Fibroblast of mammary gland (primary cell): Measurements from ENCODE around the gene CAPZB.

Experiments used
- DNase-seq: peaks from one replicate; pipeline ENCODE4 v3.0.0-alpha.2; 2010; ENCODE audit warnings: low read depth
- H3K4me3 ChIP-seq: 2 replicates; pipeline ENCODE4 v1.5.1; 2011; ENCODE audit warnings: low read depth, mild to moderate bottlenecking, low read length, moderate library complexity; ENCODE audit not compliant: control insufficient read depth
- CTCF ChIP-seq: conservative IDR thresholded peaks from 2 replicates; pipeline ENCODE4 v1.5.1; 2011; ENCODE audit warnings: low read depth, low read length, inconsistent platforms; ENCODE audit not compliant: control insufficient read depth, insufficient read depth

Gene CAPZB

GRCh38 chr1:19438516-19439195 lies 46.7 kb downstream of the CAPZB start:
- no peak for TF ChIP-seq CTCF
- H3K4me3 ChIP-seq: no peak overlapping the region
- DNase-seq: peak; percentile 69

DNA sequence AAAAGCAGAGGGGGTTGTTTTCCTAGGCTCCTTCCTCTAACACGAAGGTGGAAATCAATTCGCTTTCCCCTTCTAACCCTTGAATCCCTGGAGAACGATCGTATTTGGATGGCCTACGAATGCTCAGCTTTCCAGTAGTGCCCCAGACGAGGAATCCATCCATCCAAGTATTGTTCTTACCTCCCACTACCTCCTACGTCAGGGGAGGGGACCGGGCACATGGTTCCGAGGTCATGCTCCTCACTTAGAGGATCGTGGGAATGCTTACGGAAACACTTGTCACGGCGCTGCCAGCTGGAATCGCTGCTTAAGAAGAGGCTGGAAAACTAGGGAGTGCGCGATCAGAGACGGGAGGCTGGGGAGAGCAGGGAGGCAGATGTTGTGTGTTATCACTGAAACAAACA lies 47.4 kb downstream of the CAPZB start:
- H3K4me3 ChIP-seq: no peak overlapping the region
- DNase-seq: peak; percentile 92
- TF ChIP-seq CTCF: no peak

DNA sequence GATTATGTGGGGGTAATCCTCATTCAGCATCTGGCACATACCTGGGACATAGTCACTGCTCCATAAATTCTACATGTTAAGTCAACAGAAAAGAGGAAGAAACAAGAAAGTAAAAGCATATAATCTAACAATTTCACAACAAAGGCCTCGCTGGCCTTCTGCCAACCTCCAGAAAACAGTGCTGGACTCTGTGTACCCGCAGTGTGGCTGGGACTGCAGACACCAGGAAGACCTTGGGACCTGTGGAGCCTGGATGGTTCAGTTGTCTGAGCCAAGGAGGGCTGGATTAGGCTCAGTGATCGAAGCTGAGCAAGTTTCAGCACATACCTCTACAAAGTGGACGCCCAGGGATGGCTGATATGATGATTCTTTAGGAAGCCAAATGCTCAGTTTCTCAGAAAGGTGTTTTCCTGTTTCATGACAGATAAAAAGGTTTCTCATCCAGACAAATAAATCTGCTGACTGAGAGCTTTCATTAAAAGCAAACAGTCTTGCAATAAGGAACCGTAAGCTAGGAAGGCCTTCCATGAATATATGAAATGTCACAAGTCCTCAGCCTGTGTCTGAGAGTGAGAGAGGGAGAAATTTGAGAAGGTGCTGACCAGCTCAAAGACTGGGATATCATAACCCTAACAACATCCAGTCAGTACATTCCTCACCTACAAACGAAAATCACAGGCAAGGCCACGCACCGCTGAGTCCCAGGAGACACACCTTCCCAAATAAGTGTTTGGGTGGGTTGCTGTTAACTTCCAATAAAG lies 48.4 kb downstream of the CAPZB start:
- no peak for TF ChIP-seq CTCF
- DNase-seq: peak; percentile 82
- no peak overlapping the region for H3K4me3 ChIP-seq

DNA sequence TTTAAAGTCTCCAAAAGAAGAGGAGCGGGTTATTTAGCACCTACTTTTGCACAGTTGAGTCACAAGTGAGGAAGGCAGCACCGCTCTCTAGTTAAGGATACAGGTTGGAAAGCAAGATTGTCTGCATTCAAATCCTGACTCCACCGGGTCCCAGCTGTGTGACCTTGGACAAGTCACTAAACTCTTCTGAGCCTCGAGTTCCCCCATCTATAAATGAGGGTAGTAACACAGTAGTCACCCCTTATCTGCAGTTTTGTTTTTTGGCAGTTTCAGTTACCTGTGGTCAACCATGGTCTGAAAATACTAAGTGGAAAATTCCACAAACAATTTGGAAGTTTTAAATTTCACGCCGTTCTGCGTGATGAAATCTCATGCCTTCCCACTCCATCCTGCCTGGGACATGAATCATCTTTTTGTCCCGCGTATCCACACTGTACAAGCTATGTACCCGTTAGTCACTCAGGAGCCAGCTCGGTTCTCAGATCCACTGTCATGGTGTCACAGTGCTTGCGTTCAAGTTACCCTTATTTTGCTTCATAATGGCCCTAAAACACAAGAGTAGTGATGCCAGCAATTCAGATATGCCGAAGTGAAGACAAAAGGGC lies 49.4 kb downstream of the CAPZB start:
- DNase-seq: peak; percentile 83
- no peak for TF ChIP-seq CTCF
- no peak overlapping the region for H3K4me3 ChIP-seq

DNA sequence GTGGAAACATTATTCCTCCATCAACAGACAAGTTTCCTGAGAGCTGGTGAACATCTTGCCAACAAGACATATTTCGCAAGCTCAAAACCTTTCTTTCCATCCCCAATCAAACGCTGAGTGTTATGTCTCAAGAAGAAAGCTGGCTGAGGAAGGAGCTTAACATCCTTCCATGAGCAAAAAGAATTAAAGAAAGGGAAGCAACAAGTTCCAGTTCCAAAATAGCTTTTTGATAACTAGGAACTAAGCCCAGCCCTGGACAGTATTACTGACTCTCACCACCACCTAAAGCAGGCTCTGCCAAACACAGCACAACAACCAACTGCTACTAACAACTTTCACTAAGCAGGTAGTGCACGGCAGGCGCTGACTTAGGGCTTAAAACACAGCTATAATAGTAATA lies 50.2 kb downstream of the CAPZB start:
- H3K4me3 ChIP-seq: no peak overlapping the region
- TF ChIP-seq CTCF: no peak
- DNase-seq: peak; percentile 87

DNA sequence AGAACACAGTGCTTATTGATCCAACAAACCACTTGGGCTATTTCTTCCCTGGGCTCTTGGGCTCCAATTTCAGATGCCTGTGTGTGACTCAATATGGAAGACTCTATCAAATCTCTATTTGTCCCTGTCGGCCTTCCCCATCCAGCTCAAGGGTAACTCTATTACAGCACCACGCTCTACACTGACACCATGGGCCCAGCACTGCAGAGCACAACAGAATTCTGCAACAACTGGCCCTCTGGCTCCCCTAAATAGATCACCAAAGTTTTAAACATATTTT lies 51.7 kb downstream of the CAPZB start:
- TF ChIP-seq CTCF: no peak
- H3K4me3 ChIP-seq: no peak overlapping the region
- peak; percentile 72 for DNase-seq
